Measurements from ENCODE around the gene GABRB3. TPM values are rescaled to one million over a fixed set of nuclear protein-coding genes. Genes with fewer than 3 reads are reported as not detected.

The GABRB3 gene
- total RNA-seq, 1 experiment from 2014 or later, result 0.13 TPM

GRCh38 chr15:26766262-26766661 lies 6.6 kb downstream of the GABRB3 start:
- intact Hi-C loops (cut with micrococcal nuclease; ENCODE audit: unreplicated experiment), result no loop called here
- H3K9me3 ChIP-seq (ENCODE audit: control insufficient read depth, insufficient read depth, low read depth, low read length), result no peaks in the 10 kb centered on the region; the same call in 1 of the 2 replicates
- H3K4me3 ChIP-seq (ENCODE audit: low read depth in 2 of 2, low read length in 2 of 2), result no peak overlapping the region
- H3K27ac ChIP-seq (ENCODE audit: low read length), result no peak overlapping the region
- no peaks in the 10 kb centered on the region for H3K4me1 ChIP-seq (ENCODE audit: control insufficient read depth, insufficient read depth, low read length)
- BruUV-seq (replicated peaks), result no TSS peak
- TF ChIP-seq SIN3A (IDR thresholded peaks at IDR 0.05; ENCODE audit: borderline replicate concordance, insufficient read depth, low read depth, low read length) (no peak), POLR2AphosphoS5 (IDR thresholded peaks at IDR 0.05; ENCODE audit: low read depth, low read length) (no peak), TCF7L2 (IDR thresholded peaks at IDR 0.05; ENCODE audit: low read depth, low read length) (no peak)
- TF ChIP-seq, protein P1, sequence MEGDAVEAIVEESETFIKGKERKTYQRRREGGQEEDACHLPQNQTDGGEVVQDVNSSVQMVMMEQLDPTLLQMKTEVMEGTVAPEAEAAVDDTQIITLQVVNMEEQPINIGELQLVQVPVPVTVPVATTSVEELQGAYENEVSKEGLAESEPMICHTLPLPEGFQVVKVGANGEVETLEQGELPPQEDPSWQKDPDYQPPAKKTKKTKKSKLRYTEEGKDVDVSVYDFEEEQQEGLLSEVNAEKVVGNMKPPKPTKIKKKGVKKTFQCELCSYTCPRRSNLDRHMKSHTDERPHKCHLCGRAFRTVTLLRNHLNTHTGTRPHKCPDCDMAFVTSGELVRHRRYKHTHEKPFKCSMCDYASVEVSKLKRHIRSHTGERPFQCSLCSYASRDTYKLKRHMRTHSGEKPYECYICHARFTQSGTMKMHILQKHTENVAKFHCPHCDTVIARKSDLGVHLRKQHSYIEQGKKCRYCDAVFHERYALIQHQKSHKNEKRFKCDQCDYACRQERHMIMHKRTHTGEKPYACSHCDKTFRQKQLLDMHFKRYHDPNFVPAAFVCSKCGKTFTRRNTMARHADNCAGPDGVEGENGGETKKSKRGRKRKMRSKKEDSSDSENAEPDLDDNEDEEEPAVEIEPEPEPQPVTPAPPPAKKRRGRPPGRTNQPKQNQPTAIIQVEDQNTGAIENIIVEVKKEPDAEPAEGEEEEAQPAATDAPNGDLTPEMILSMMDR (IDR thresholded peaks at IDR 0.05), result no peak
- TF ChIP-seq, protein P2, sequence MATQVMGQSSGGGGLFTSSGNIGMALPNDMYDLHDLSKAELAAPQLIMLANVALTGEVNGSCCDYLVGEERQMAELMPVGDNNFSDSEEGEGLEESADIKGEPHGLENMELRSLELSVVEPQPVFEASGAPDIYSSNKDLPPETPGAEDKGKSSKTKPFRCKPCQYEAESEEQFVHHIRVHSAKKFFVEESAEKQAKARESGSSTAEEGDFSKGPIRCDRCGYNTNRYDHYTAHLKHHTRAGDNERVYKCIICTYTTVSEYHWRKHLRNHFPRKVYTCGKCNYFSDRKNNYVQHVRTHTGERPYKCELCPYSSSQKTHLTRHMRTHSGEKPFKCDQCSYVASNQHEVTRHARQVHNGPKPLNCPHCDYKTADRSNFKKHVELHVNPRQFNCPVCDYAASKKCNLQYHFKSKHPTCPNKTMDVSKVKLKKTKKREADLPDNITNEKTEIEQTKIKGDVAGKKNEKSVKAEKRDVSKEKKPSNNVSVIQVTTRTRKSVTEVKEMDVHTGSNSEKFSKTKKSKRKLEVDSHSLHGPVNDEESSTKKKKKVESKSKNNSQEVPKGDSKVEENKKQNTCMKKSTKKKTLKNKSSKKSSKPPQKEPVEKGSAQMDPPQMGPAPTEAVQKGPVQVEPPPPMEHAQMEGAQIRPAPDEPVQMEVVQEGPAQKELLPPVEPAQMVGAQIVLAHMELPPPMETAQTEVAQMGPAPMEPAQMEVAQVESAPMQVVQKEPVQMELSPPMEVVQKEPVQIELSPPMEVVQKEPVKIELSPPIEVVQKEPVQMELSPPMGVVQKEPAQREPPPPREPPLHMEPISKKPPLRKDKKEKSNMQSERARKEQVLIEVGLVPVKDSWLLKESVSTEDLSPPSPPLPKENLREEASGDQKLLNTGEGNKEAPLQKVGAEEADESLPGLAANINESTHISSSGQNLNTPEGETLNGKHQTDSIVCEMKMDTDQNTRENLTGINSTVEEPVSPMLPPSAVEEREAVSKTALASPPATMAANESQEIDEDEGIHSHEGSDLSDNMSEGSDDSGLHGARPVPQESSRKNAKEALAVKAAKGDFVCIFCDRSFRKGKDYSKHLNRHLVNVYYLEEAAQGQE (IDR thresholded peaks at IDR 0.05; ENCODE audit: insufficient read depth in 1 of 2, low read depth in 2 of 2, low read length in 1 of 2), result no peak
- DNase-seq (ENCODE audit: low read depth, low spot score), result no peak
- CTCF ChIA-PET, result no interaction called here
- POLR2A ChIA-PET, result no interaction called here
- no peaks in the 10 kb centered on the region for H3K27me3 ChIP-seq (ENCODE audit: control insufficient read depth, insufficient read depth, low read length)
- no peak for ATAC-seq
- no peaks in the 10 kb centered on the region for H3K36me3 ChIP-seq (ENCODE audit: control insufficient read depth, insufficient read depth, low read length)
- in situ Hi-C loops (cut with HindIII; ENCODE audit: low pct_unique_long_range_greater_than_20kb, low sequenced_read_pairs), result no loop called here

- in situ Hi-C loops (cut with HindIII; ENCODE audit: low pct_unique_long_range_greater_than_20kb, low sequenced_read_pairs) (no loop called here), intact Hi-C loops (cut with micrococcal nuclease; ENCODE audit: unreplicated experiment) (no loop called here)
- Histone ChIP-seq H3K9me3 (ENCODE audit: control insufficient read depth, insufficient read depth, low read depth, low read length) (no peaks in the 10 kb centered on the region), H3K27me3 (ENCODE audit: control insufficient read depth, insufficient read depth, low read length) (no peaks in the 10 kb centered on the region), H3K4me3 (ENCODE audit: low read depth in 2 of 2, low read length in 2 of 2) (no peak overlapping the region), H3K36me3 (ENCODE audit: control insufficient read depth, insufficient read depth, low read length) (no peaks in the 10 kb centered on the region), H3K27ac (ENCODE audit: low read length) (no peak overlapping the region), H3K4me1 (ENCODE audit: control insufficient read depth, insufficient read depth, low read length) (no peaks in the 10 kb centered on the region)
- ATAC-seq (no peak), DNase-seq (ENCODE audit: low read depth, low spot score) (no peak)
- CTCF ChIA-PET, result no interaction called here
- POLR2A ChIA-PET, result no interaction called here
- TF ChIP-seq TCF7L2 (IDR thresholded peaks at IDR 0.05; ENCODE audit: low read depth, low read length) (no peak), POLR2AphosphoS5 (IDR thresholded peaks at IDR 0.05; ENCODE audit: low read depth, low read length) (no peak), SIN3A (IDR thresholded peaks at IDR 0.05; ENCODE audit: borderline replicate concordance, insufficient read depth, low read depth, low read length) (no peak)
- TF ChIP-seq, protein P1 (IDR thresholded peaks at IDR 0.05), result no peak
- TF ChIP-seq, protein P2 (IDR thresholded peaks at IDR 0.05; ENCODE audit: insufficient read depth in 1 of 2, low read depth in 2 of 2, low read length in 1 of 2), result no peak
- BruUV-seq (replicated peaks), result no TSS peak
These were observed 12.9 kb downstream of the GABRB3 start for GRCh38 chr15:26759986-26760385.

All from Panc1 (cell line).